Measurements from ENCODE around the gene ZMYM4.

The ZMYM4 gene

DNA sequence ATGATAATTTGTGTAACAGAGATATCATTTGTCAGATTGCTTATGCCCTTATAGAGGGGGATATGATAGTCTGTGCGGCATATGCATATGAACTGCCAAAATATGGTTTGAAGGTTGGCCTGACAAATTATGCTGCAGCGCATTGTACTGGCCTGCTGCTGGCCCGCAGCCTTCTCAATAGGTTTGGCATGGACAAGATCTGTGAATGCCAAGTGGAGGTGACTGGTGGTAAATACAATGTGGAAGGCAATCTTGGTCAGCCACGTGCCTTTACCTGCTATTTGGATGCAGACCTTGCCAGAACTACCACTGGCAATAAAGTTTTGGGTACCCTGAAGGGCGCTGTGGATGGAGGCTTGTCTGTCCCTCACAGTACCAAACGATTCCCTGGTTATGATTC is 82.4 kb downstream of the ZMYM4 start:
- TF ChIP-seq, protein P1, sequence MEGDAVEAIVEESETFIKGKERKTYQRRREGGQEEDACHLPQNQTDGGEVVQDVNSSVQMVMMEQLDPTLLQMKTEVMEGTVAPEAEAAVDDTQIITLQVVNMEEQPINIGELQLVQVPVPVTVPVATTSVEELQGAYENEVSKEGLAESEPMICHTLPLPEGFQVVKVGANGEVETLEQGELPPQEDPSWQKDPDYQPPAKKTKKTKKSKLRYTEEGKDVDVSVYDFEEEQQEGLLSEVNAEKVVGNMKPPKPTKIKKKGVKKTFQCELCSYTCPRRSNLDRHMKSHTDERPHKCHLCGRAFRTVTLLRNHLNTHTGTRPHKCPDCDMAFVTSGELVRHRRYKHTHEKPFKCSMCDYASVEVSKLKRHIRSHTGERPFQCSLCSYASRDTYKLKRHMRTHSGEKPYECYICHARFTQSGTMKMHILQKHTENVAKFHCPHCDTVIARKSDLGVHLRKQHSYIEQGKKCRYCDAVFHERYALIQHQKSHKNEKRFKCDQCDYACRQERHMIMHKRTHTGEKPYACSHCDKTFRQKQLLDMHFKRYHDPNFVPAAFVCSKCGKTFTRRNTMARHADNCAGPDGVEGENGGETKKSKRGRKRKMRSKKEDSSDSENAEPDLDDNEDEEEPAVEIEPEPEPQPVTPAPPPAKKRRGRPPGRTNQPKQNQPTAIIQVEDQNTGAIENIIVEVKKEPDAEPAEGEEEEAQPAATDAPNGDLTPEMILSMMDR (conservative IDR thresholded peaks at IDR 0.05; ENCODE audit: low read length) = no peak
- no peak overlapping the region for H3K4me3 ChIP-seq (ENCODE audit: low read length)
- no peak for DNase-seq (ENCODE audit: low read depth)

DNA sequence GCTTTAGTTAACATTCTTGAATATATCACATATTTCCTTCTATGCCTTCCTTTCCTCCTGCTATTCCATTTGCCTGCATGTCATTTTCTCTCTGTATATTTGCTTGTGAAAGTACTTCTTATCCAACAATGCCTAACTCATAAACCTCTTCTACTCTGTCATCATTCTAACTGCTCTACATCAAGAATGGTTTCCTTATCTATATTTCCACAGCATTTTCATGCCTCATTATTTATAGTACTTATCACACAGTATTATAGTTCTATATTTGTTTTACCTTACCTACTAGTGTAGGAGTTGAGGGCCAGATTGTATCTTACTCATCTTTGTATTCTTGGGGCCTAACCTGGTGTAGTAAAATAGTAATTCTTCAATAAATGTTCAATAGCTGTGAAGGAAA is 91.5 kb downstream of the ZMYM4 start:
- DNase-seq (ENCODE audit: low read depth) = no peak
- TF ChIP-seq, protein P1 (conservative IDR thresholded peaks at IDR 0.05; ENCODE audit: low read length) = no peak
- H3K4me3 ChIP-seq (ENCODE audit: low read length) = no peak overlapping the region

DNA sequence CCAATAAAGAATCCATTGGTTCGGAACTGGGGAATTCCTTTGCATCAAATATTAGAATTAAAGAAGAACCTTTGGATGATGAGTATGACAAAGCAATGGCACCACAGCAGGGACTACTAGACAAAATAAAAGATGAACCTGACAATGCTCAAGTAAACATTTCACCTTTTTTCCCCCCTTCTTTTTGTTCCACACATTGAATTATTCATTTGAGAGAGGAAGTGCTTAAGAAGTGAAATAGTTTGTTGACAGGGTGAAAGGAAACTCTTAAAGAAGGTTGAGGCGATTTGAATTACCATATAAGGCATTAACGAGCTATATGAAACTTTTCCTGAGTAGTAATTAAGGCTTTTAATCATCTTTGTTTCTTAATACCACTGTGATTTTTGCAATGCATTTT is 93.1 kb downstream of the ZMYM4 start:
- no peak for DNase-seq (ENCODE audit: low read depth)
- TF ChIP-seq, protein P1 (conservative IDR thresholded peaks at IDR 0.05; ENCODE audit: low read length) = no peak
- no peak overlapping the region for H3K4me3 ChIP-seq (ENCODE audit: low read length)

DNA sequence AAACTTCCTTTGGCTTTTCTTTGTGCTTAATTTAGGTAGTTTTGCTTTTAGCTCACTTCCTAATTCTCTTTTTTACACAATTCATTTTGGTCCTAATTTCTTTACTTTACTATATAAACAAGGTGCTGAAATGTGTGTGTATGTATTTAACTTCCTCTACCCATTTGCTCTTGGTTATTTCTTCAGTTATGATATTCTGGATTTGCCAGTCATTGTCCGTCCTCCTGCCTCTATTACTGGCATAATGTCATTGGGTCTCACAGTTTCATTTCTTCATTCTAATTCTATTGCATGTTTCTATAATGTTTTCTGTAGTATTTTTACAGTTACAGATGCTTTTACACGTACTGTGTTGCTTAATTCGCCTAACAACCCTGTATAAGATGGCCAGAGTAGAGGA is 96.2 kb downstream of the ZMYM4 start:
- TF ChIP-seq, protein P1 (conservative IDR thresholded peaks at IDR 0.05; ENCODE audit: low read length) = no peak
- DNase-seq (ENCODE audit: low read depth) = no peak
- no peak overlapping the region for H3K4me3 ChIP-seq (ENCODE audit: low read length)

DNA sequence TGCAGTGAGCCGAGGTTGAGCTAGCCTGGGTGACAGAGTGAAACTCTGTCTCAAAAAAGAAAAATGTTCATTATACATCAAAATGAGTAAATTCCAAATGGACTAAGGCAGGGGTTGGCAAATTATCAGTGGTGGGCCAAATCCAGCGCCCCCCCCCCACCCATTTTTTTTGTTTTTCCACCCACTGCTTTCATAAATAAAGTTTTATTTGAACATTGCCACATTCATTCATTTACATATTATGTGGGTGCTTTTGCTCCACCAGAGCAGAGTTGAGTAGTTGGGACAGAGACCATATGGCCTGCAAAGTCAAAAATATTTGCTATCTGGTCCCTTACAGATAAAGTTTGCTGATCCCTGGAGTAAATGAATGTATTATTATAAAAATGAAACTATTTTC is 99.4 kb downstream of the ZMYM4 start:
- H3K4me3 ChIP-seq (ENCODE audit: low read length) = no peak overlapping the region
- DNase-seq (ENCODE audit: low read depth) = no peak
- TF ChIP-seq, protein P1 (conservative IDR thresholded peaks at IDR 0.05; ENCODE audit: low read length) = no peak

DNA sequence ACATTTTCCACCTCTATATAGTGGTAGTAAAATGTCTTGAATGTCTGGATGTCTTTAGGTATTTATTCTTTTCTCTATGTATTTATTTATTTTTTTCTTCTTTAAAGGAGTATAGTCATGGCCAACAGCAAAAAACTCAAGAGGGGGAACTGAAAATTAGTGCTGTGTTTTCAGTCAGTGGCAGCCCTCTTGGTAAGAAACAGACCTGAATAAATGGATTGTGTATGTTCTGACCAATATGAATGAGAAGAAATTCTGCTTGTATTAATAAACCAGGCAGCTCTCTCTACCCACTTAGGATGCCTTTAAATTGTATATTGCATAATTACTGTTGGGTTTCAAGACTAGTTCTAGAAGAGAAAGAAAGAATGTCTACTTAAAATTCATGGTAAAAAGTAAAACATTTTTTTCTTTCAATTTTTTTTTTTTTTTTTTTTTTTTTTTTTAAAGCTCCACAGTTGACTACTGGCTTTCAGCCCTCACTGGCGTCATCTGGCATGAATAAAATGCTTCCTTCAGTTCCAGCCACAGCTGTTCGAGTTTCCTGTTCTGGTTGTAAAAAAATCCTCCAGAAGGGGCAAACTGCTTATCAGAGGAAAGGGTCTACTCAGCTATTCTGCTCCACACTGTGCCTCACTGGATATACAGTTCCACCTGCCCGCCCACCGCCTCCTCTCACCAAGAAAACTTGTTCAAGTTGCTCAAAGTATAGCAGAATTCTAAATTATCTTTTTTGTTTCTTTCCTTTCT is 101.6 kb downstream of the ZMYM4 start:
- DNase-seq (ENCODE audit: low read depth) = peak; percentile 84
- TF ChIP-seq, protein P1 (conservative IDR thresholded peaks at IDR 0.05; ENCODE audit: low read length) = peak; percentile 10; the same call in 1 of the 2 replicates
- H3K4me3 ChIP-seq (ENCODE audit: low read length) = no peak overlapping the region

DNA sequence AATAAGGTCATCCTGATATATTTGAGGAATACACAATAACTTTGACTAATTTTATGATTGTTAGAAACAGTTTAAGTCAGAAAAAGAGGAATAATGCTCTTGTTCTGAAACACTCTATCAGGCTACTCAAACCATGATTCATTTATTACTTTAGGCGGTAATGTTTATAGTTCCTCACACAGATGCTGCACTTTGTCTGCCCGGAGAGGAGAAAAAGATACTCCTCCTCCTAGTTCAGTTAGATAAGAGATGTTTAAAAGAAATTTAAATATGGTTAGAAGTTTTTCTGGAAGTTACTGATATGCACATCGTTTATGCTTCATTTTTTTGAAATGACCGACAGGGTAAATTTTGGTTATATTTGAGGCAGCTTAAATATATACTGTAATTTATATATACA is 103.0 kb downstream of the ZMYM4 start:
- TF ChIP-seq, protein P1 (conservative IDR thresholded peaks at IDR 0.05; ENCODE audit: low read length) = no peak
- no peak for DNase-seq (ENCODE audit: low read depth)
- no peak overlapping the region for H3K4me3 ChIP-seq (ENCODE audit: low read length)
